Heart left ventricle (tissue), 16 donors: ENCODE results near the gene CCNB1. TPM values are rescaled to one million over a fixed set of nuclear protein-coding genes. Genes with fewer than 3 reads are reported as not detected.

Experiments
- ATAC-seq, 4 donors: fragments of 200-7000 bp; cut with Tn5 transposase; one replicate each; pipeline ENCODE4 v1.9.1; 2020 to 2022; ENCODE audit warnings: moderate library complexity in 4 of 4, mild to moderate bottlenecking in 3 of 4, moderate number of reproducible peaks in 1 of 4
- DNase-seq, 5 donors: peaks; one replicate each; pipeline ENCODE4 v3.0.0-alpha.2; 2020
- H3K27ac ChIP-seq, 12 donors: fragments of 200-600 bp; sonication (generic) in 4 of 12; one replicate each; pipeline versions ENCODE4 v1.5.0 to v1.8.0; 2016 to 2022; ENCODE audit warnings: mild to moderate bottlenecking in 2 of 12
- H3K27me3 ChIP-seq, 9 donors: fragments of 200-600 bp; sonication (generic) in 2 of 9; one replicate each; pipeline versions ENCODE4 v1.5.1 to v1.8.0; 2016 to 2022; ENCODE audit warnings: mild to moderate bottlenecking in 3 of 9
- H3K36me3 ChIP-seq, 9 donors: fragments of 200-600 bp; sonication (generic) in 2 of 9; one replicate each; pipeline versions ENCODE4 v1.5.0 to v1.8.0; 2018 to 2022; ENCODE audit warnings: mild to moderate bottlenecking in 2 of 9
- H3K4me1 ChIP-seq, 12 donors: fragments of 200-600 bp; sonication (generic) in 4 of 12; one replicate each; pipeline versions ENCODE4 v1.5.0 to v1.8.0; 2016 to 2022; ENCODE audit warnings: mild to moderate bottlenecking in 3 of 12
- H3K4me3 ChIP-seq, 12 donors: fragments of 200-600 bp; sonication (generic) in 4 of 12; one replicate each; pipeline versions ENCODE4 v1.5.0 to v1.8.0; 2017 to 2022; ENCODE audit warnings: mild to moderate bottlenecking in 9 of 12, moderate library complexity in 4 of 12
- H3K9me3 ChIP-seq, 12 donors: fragments of 200-600 bp; sonication (generic) in 4 of 12; one replicate each; pipeline versions ENCODE4 v1.5.0 to v1.8.0; 2016 to 2022; ENCODE audit warnings: mild to moderate bottlenecking in 1 of 12
- CTCF ChIP-seq, 12 donors: fragments of 200-600 bp; sonication (generic) in 4 of 12; IDR thresholded peaks; one replicate each; pipeline versions ENCODE4 v1.5.0 to v1.8.0; 2018 to 2022; ENCODE audit warnings: antibody characterized with exemption in 12 of 12, mild to moderate bottlenecking in 5 of 12
- POLR2A ChIP-seq, 2 donors: fragments of 450-650 bp; IDR thresholded peaks; one replicate each; pipeline ENCODE4 v1.6.1; 2017; ENCODE audit warnings: antibody characterized with exemption in 2 of 2, mild to moderate bottlenecking in 2 of 2, moderate library complexity in 2 of 2
- WGBS, 4 donors: extraction: QIAGEN DNeasy Blood & Tissue Kit in 2 of 4; methylation state at CpG; one replicate each; pipeline versions ENCODE4 v1.1.5 to v1.1.7; 2013 to 2018; 5-methylcytosine and 5-hydroxymethylcytosine counted together
- intact Hi-C, 10 donors: fragments of 100-400 bp; cut with DNase I; formaldehyde crosslinking; loops; one replicate each; pipeline versions ENCODE4 v1.11.1 to v1.14.2; 2022
- polyA plus RNA-seq, 2 donors: library from polyadenylated mRNA; stranded (reverse); fragments of 200-250 nt; gene quantifications; one replicate each; pipeline ENCODE4 v1.2.3, GENCODE V29; 2013
- total RNA-seq, 9 donors: library from RNA; depleted of rRNA in 2 of 9; stranded (reverse); fragments of >200 nt in 2 of 9; fragmentation: NEBNext Ultra II Directional in 3 of 9; extraction: Animal tissue kit (Norgen Biotek cat#: 25700) in 3 of 9; gene quantifications; one replicate each; pipeline versions ENCODE4 v1.1.0 to v1.2.4, GENCODE V29; 2016 to 2023
- donor health status: ischemic (EF 13 %, LVEDD 7.1; RV severe dilation, severe dysfunction).
- donor health status: healthy with polysubstance abuse.
- donor health status: DM: no; HTN: yes; CAD: no.
- donor health status: DM: no; HTN: no; CAD: no.
- donor health status: ischemic (EF 25% LVEDD 6.9; RV normal size, moderate dysfunction).
- donor health status: ischemic (EF 25% LVEDD 5.7; RV mildly dilated, moderate dysfunction).
- donor health status: healthy.
- donor health status: DM: yes; HTN: yes; CAD: no.
- donor health status: ischemic (EF 35%, LVEDD 5.7; RV mildly dilated, moderate dysfunction).
- donor health status: nonischemic (EF 11% LVEDD 7.7; RV severe dilation, severe dysfunction).
- donor health status: DM: yes; HTN: yes; CAD: no.
- donor health status: PGD.
- donor health status: ischemic (EF 29% LVEDD 5.4; RV normal size, mild dysfunction).
- donor health status: nonischemic (EF 23%, LVEDD 6.1; RV moderate dilation, normal function).

CCNB1 gene
- total and polyA plus RNA-seq, 11 donors = 1.3 to 22.9 (median 3.6) TPM

DNA sequence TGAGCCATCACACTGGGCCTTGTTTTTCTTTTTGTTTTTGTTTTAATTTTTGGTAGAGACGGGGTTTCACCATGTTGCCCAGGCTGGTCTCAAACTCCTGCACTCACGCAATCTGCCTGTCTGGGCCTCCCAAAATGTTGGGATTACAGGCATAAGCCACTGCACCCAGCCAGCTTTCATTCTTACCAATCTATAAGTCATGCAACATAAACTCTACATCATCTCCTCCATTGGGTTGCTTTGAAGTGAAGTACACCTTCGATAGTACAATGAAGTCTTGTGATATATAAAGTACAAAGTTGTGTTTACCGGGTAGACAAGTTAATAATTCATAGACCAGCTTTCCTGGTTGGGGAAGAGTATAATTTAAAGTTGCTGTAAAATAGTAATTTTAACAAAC, 58.9 kb downstream of the CCNB1 start:
- peaks cover 0 to 10% (median 0%) of the 10 kb centered on the region in 12 donors for H3K4me1 ChIP-seq
- H3K27ac ChIP-seq = no peak overlapping the region
- DNase-seq (no peak), ATAC-seq (no peak)
- no peaks in the 10 kb centered on the region for H3K9me3 ChIP-seq
- intact Hi-C loops = no loop called here
- peaks cover 0 to 60% (median 57%) of the 10 kb centered on the region in 9 donors for H3K36me3 ChIP-seq
- 94 to 99% (median 96%) methylated on average over 4 of the region's 4 CpGs for WGBS, 4 donors
- no peak overlapping the region for H3K4me3 ChIP-seq
- TF ChIP-seq CTCF (IDR thresholded peaks at IDR 0.05) = no peak
- TF ChIP-seq POLR2A (IDR thresholded peaks at IDR 0.05) = no peak
- H3K27me3 ChIP-seq = no peaks in the 10 kb centered on the region

Other genes starting within 250 kb of the CCNB1 start
- gene SLC30A5, start 73.1 kb upstream of the CCNB1 start, total RNA-seq = 10 to 100 TPM; 26.9 to 44.3 (median 30.0) TPM
- 10 to 100 TPM; 21.0 to 23.4 TPM for gene SLC30A5, start 73.1 kb upstream of the CCNB1 start, polyA plus RNA-seq
- gene CENPH, start 22.4 kb downstream of the CCNB1 start, total RNA-seq = 1 to 10 TPM; 1.1 to 6.9 (median 2.7) TPM
- gene CENPH, start 22.4 kb downstream of the CCNB1 start, polyA plus RNA-seq = 1 to 10 TPM; 2.0 to 3.8 TPM
- 10 to 100 TPM in 7 of 9 donors, 1 to 10 TPM in 2; 9.6 to 23.1 (median 14.5) TPM for gene CDK7, start 67.7 kb downstream of the CCNB1 start, total RNA-seq
- gene CDK7, start 67.7 kb downstream of the CCNB1 start, polyA plus RNA-seq = 10 to 100 TPM; 11.6 to 21.1 TPM
- 1 to 10 TPM; 1.5 to 6.4 (median 3.2) TPM for gene CCDC125, start 165.7 kb downstream of the CCNB1 start, total RNA-seq
- gene CCDC125, start 165.7 kb downstream of the CCNB1 start, polyA plus RNA-seq = 1 to 10 TPM; 1.8 to 2.3 TPM
- gene AK6, start 202.4 kb downstream of the CCNB1 start, total RNA-seq = 10 to 100 TPM; 26.2 to 43.8 (median 34.5) TPM
- 10 to 100 TPM; 42.0 to 58.9 TPM for gene AK6, start 202.4 kb downstream of the CCNB1 start, polyA plus RNA-seq
- gene TAF9, start 202.4 kb downstream of the CCNB1 start, total RNA-seq = 10 to 100 TPM; 37.8 to 51.9 (median 48.0) TPM
- 10 to 100 TPM; 56.8 to 75.0 TPM for gene TAF9, start 202.4 kb downstream of the CCNB1 start, polyA plus RNA-seq
- 10 to 100 TPM; 17.4 to 25.8 (median 20.9) TPM for gene RAD17, start 202.7 kb downstream of the CCNB1 start, total RNA-seq
- 10 to 100 TPM in 1 of 2 donors, 1 to 10 TPM in 1; 6.7 to 15.6 TPM for gene RAD17, start 202.7 kb downstream of the CCNB1 start, polyA plus RNA-seq
- gene MARVELD2, start 248.0 kb downstream of the CCNB1 start, total RNA-seq = 1 to 10 TPM in 8 of 9 donors, under 1 TPM in 1; 0.87 to 3.8 (median 1.7) TPM
- gene MARVELD2, start 248.0 kb downstream of the CCNB1 start, polyA plus RNA-seq = under 1 TPM; 0.27 to 0.55 TPM